ENCODE results near the gene GBX2. TPM values are rescaled to one million over a fixed set of nuclear protein-coding genes. Genes with fewer than 3 reads are reported as not detected.

Gene GBX2
- total and polyA plus RNA-seq, 2 of the 13 experiments (the other 11 are each of a cell fraction or from before 2014, with no cell fraction given): not detected

- 0 out of 2 replicates have a peak, but pooled peaks have one; percentile 26 for TF ChIP-seq ZNF687 (CRISPR knock-in tag; IDR thresholded peaks at IDR 0.05)
- TF ChIP-seq ZNF768 (CRISPR knock-in tag; IDR thresholded peaks at IDR 0.05): no peak
- TF ChIP-seq NONO (IDR thresholded peaks at IDR 0.05): no peak
- TF ChIP-seq NONO (CRISPR knock-in tag; conservative IDR thresholded peaks at IDR 0.05): no peak
- no peak for TF ChIP-seq ZNF124 (CRISPR knock-in tag; IDR thresholded peaks at IDR 0.05)
- TF ChIP-seq MIER3 (CRISPR knock-in tag; IDR thresholded peaks at IDR 0.05; ENCODE audit: borderline replicate concordance): no peak
- peak; percentile 62 for TF ChIP-seq CEBPG (CRISPR knock-in tag; IDR thresholded peaks at IDR 0.05)
- peak; percentile 8; the same call in 1 of the 2 replicates for TF ChIP-seq UBTF (CRISPR knock-in tag; IDR thresholded peaks at IDR 0.05)
- no peak for TF ChIP-seq CSRNP2 (CRISPR knock-in tag; conservative IDR thresholded peaks at IDR 0.05; ENCODE audit: low read depth)
- TF ChIP-seq SOX5 (CRISPR knock-in tag; IDR thresholded peaks at IDR 0.05; ENCODE audit: borderline replicate concordance): no peak
- no peak for TF ChIP-seq YEATS4 (CRISPR knock-in tag; IDR thresholded peaks at IDR 0.05; ENCODE audit: borderline replicate concordance)
- no peak for TF ChIP-seq AGO2 (optimal IDR thresholded peaks at IDR 0.05; ENCODE audit: low read depth, low read length)
- TF ChIP-seq ZNF574 (CRISPR knock-in tag; IDR thresholded peaks at IDR 0.05): 0 out of 2 replicates have a peak, but pooled peaks have one; percentile 8
- no peak for TF ChIP-seq MNT (IDR thresholded peaks at IDR 0.05)
- TF ChIP-seq HMGXB4 (CRISPR knock-in tag; IDR thresholded peaks at IDR 0.05; ENCODE audit: borderline replicate concordance in 1 of 2, low read depth in 1 of 2): no peak
- TF ChIP-seq HIVEP1 (CRISPR knock-in tag; IDR thresholded peaks at IDR 0.05): no peak
Measured at GRCh38 chr2:236177604-236177966, 9.4 kb upstream of the GBX2 start (continued).
